C4-2B (cell line): ENCODE measurements around the gene CATSPER1.

Experiments
- H3K27ac ChIP-seq: fragments of 450-650 bp; 2 replicates; pipeline ENCODE4 v1.5.1; 2017
- ZFX ChIP-seq: fragments of 450-650 bp; IDR thresholded peaks from 2 replicates; pipeline ENCODE4 v1.6.1; 2017
- TF ChIP-seq, protein P1 (sequence below): fragments of 450-650 bp; conservative IDR thresholded peaks from 2 replicates; pipeline ENCODE4 v1.5.1; 2017; ENCODE audit warnings: mild to moderate bottlenecking

The CATSPER1 gene

DNA sequence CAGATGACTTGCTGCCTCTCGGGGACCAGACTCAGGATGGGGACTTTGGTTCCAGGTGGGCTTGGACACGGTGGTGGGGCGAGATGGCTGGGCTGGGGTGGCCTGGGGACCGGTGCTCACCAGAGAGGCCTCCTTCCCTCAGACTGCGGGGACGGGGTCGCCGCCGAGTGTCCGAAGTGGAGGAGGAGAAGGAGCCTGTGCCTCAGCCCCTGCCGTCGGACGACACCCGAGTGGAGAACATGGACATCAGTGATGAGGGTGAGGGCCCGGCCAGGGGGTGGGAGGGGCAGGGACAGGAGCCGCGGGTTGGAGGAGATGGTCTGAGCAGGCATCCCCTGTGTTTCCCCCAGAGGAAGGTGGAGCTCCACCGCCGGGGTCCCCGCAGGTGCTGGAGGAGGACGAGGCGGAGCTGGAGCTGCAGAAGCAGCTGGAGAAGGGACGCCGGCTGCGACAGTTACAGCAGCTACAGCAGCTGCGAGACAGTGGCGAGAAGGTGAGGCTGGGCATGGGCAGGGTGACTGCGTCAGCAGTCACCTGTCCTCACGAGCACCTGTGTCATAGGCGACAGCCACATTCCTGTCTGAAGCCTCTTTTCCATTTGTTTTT, 58.8 kb downstream of the CATSPER1 start:
- H3K27ac ChIP-seq = no peak overlapping the region
- TF ChIP-seq, protein P1, sequence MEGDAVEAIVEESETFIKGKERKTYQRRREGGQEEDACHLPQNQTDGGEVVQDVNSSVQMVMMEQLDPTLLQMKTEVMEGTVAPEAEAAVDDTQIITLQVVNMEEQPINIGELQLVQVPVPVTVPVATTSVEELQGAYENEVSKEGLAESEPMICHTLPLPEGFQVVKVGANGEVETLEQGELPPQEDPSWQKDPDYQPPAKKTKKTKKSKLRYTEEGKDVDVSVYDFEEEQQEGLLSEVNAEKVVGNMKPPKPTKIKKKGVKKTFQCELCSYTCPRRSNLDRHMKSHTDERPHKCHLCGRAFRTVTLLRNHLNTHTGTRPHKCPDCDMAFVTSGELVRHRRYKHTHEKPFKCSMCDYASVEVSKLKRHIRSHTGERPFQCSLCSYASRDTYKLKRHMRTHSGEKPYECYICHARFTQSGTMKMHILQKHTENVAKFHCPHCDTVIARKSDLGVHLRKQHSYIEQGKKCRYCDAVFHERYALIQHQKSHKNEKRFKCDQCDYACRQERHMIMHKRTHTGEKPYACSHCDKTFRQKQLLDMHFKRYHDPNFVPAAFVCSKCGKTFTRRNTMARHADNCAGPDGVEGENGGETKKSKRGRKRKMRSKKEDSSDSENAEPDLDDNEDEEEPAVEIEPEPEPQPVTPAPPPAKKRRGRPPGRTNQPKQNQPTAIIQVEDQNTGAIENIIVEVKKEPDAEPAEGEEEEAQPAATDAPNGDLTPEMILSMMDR = no peak
- TF ChIP-seq ZFX = no peak
